SK-N-SH (cell line): ENCODE results near the gene OSCAR. TPM values are rescaled to one million over a fixed set of nuclear protein-coding genes. Genes with fewer than 3 reads are reported as not detected.

ENCODE experiments used
- CTCF ChIA-PET: fragments of 300-600, 350-600 bp; formaldehyde crosslinking; extraction: SDS; loops from one replicate; lab custom pipeline; 2021; lab: Yijun Ruan, JAX
- POLR2A ChIA-PET: fragments of 350-600 bp; sonication (Branson Sonifier 250); formaldehyde crosslinking; extraction: SDS; loops from one replicate; lab custom pipeline; 2020; ENCODE audit warnings: antibody characterized with exemption, inconsistent platforms; lab: Yijun Ruan, JAX
- DNase-seq: peaks from one replicate; pipeline ENCODE4 v3.0.0; 2012
- H2AFZ ChIP-seq: fragments of 200-600 bp; sonication (generic); 2 replicates; pipeline ENCODE4 v1.8.1; 2016; ENCODE audit warnings: antibody characterized with exemption, mild to moderate bottlenecking, low read depth
- H3F3A ChIP-seq: fragments of 200-600 bp; sonication (generic); replicated peaks from 2 replicates; pipeline ENCODE3; 2016; ENCODE audit warnings: antibody characterized with exemption, mild to moderate bottlenecking; ENCODE audit not compliant: insufficient read depth
- H3K27ac ChIP-seq, 2 experiments: fragments of 200-500 bp in 1 of 2; fragments of 200-600 bp in 1 of 2; sonication (Bioruptor generic) in 1 of 2; sonication (generic), shearing (Covaris generic) in 1 of 2; 2 replicates each; pipeline versions ENCODE4 v1.5.1 to v1.6.1; 2014 to 2016; ENCODE audit warnings: low read depth in 2 of 2, inconsistent platforms in 1 of 2, low read length in 1 of 2, mild to moderate bottlenecking in 1 of 2, mixed read lengths in 1 of 2
- H3K27me3 ChIP-seq: fragments of 200-600 bp; sonication (generic), shearing (Covaris generic); 2 replicates; pipeline ENCODE4 v1.6.1; 2016; ENCODE audit warnings: mixed run types; ENCODE audit not compliant: insufficient read depth
- H3K36me3 ChIP-seq, 2 experiments: fragments of 200-500 bp in 1 of 2; fragments of 200-600 bp in 1 of 2; sonication (Bioruptor generic) in 1 of 2; sonication (generic) in 1 of 2; replicated peaks in 1 of 2; 2 replicates each; pipeline versions ENCODE3 to v1.5.1; 2014 to 2016; ENCODE audit warnings: low read length in 1 of 2, mild to moderate bottlenecking in 1 of 2; ENCODE audit not compliant: insufficient read depth in 2 of 2, control insufficient read depth in 1 of 2
- H3K4me1 ChIP-seq, 2 experiments: fragments of 200-500 bp in 1 of 2; fragments of 200-600 bp in 1 of 2; sonication (Bioruptor generic) in 1 of 2; sonication (generic), shearing (Covaris generic) in 1 of 2; 2 replicates each; pipeline versions ENCODE4 v1.5.1 to v1.6.1; 2014 to 2016; ENCODE audit warnings: low read depth in 1 of 2, low read length in 1 of 2, mixed run types in 1 of 2; ENCODE audit not compliant: insufficient read depth in 2 of 2, control insufficient read depth in 1 of 2
- H3K4me2 ChIP-seq: fragments of 200-600 bp; sonication (generic), shearing (Covaris generic); 2 replicates; pipeline ENCODE4 v1.6.1; 2017; ENCODE audit warnings: mixed run types
- H3K4me3 ChIP-seq, 2 experiments: fragments of 200-500 bp in 1 of 2; fragments of 200-600 bp in 1 of 2; sonication (Bioruptor generic) in 1 of 2; sonication (generic), shearing (Covaris generic) in 1 of 2; 2 replicates each; pipeline versions ENCODE4 v1.5.1 to v1.8.1; 2014 to 2016; ENCODE audit warnings: low read depth in 2 of 2, inconsistent platforms in 1 of 2, low read length in 1 of 2, mild to moderate bottlenecking in 1 of 2, mixed read lengths in 1 of 2, moderate library complexity in 1 of 2
- H3K79me2 ChIP-seq: fragments of 200-600 bp; sonication (generic); 2 replicates; pipeline ENCODE4 v1.8.1; 2017; ENCODE audit warnings: mild to moderate bottlenecking; ENCODE audit not compliant: insufficient read depth
- H3K9ac ChIP-seq: fragments of 200-600 bp; sonication (generic); 2 replicates; pipeline ENCODE4 v1.6.1; 2017; ENCODE audit warnings: mixed run types
- H3K9me2 ChIP-seq: fragments of 200-600 bp; sonication (generic); 2 replicates; pipeline ENCODE4 v1.6.1; 2017; ENCODE audit warnings: mixed run types
- H3K9me3 ChIP-seq: fragments of 200-600 bp; sonication (generic); 2 replicates; pipeline ENCODE4 v1.6.1; 2017; ENCODE audit warnings: mixed run types, mild to moderate bottlenecking, moderate library complexity
- H4K20me1 ChIP-seq: fragments of 200-600 bp; sonication (generic); 2 replicates; pipeline ENCODE4 v1.6.1; 2017; ENCODE audit warnings: mild to moderate bottlenecking, mixed run types; ENCODE audit not compliant: insufficient read depth
- CHD2 ChIP-seq: fragments of 150-350 bp; IDR thresholded peaks from 2 replicates; pipeline ENCODE4 v1.6.1; 2018; ENCODE audit warnings: low read length; ENCODE audit not compliant: partially characterized antibody
- ELF1 ChIP-seq: IDR thresholded peaks from 2 replicates; pipeline ENCODE4 v1.4.0; 2012
- EZH2phosphoT487 ChIP-seq: fragments of 200-600 bp; sonication (generic); IDR thresholded peaks from 2 replicates; pipeline ENCODE4 v1.6.1; 2017; ENCODE audit warnings: low read depth, mixed run types, mild to moderate bottlenecking, antibody characterized with exemption, moderate library complexity, borderline replicate concordance
- FOXM1 ChIP-seq: IDR thresholded peaks from 2 replicates; pipeline ENCODE4 v1.4.0; 2012; ENCODE audit warnings: low read depth, mild to moderate bottlenecking
- GABPA ChIP-seq: IDR thresholded peaks from 2 replicates; pipeline ENCODE4 v1.4.0; 2012; ENCODE audit warnings: low read depth, mild to moderate bottlenecking
- RAD21 ChIP-seq: IDR thresholded peaks from 2 replicates; pipeline ENCODE4 v1.6.1; 2012; ENCODE audit warnings: mild to moderate bottlenecking, low read length
- REST ChIP-seq: IDR thresholded peaks from 2 replicates; pipeline ENCODE4 v1.6.1; 2012; ENCODE audit warnings: mild to moderate bottlenecking, low read depth, low read length, moderate library complexity
- RXRA ChIP-seq: IDR thresholded peaks from 2 replicates; pipeline ENCODE4 v1.4.0; 2012; ENCODE audit warnings: low read depth, mild to moderate bottlenecking, borderline replicate concordance
- USF2 ChIP-seq: fragments of 150-350 bp; IDR thresholded peaks from 2 replicates; pipeline ENCODE4 v1.6.1; 2017; ENCODE audit warnings: antibody characterized with exemption, low read length, low read depth, borderline replicate concordance
- WGBS: methylation state at CpG from one replicate; pipeline ENCODE4 v1.1.6; 2017; ENCODE audit warnings: low lambda C conversion rate; 5-methylcytosine and 5-hydroxymethylcytosine counted together
- polyA plus RNA-seq, 3 experiments: library from polyadenylated mRNA; depleted of rRNA; stranded (reverse); fragments of >200 nt; gene quantifications; 2 replicates each; pipeline ENCODE4 v1.2.3, GENCODE V29; 2012
- TF ChIP-seq, protein P1 (sequence below): IDR thresholded peaks from 2 replicates; pipeline ENCODE4 v1.4.0; 2012; ENCODE audit warnings: low read depth, borderline replicate concordance
- TF ChIP-seq, protein P2 (sequence below): fragments of 150-350 bp; IDR thresholded peaks from 2 replicates; pipeline ENCODE4 v1.6.1; 2016; ENCODE audit warnings: mild to moderate bottlenecking, low read depth, low read length

The OSCAR gene
- polyA plus RNA-seq, 1 of the 3 experiments (the other 2 are of a cell fraction), result 1.2 TPM

GRCh38 chr19:54045771-54046170 is 54.8 kb downstream of the OSCAR start:
- no peaks in the 10 kb centered on the region for H3K4me1 ChIP-seq
- no peaks in the 10 kb centered on the region for H3K79me2 ChIP-seq
- 6% methylated on average over 2 of the region's 2 CpGs for WGBS
- CTCF ChIA-PET, result interaction anchor here (1.4 kb wide), 1 partner anchor 22 kb away, joined by 10 read pairs; no protein-coding TSS in a partner anchor
- no peak overlapping the region for H3K9ac ChIP-seq
- POLR2A ChIA-PET, result no interaction called here
- no peak overlapping the region for H3K4me2 ChIP-seq
- no peak overlapping the region for H2AFZ ChIP-seq
- no peak for DNase-seq
- H3K4me3 ChIP-seq, result no peak overlapping the region
- H3F3A ChIP-seq, result no peaks in the 10 kb centered on the region
- H3K27me3 ChIP-seq, result peaks cover 46% of the 10 kb centered on the region; the same call in 1 of the 2 replicates
- no peaks in the 10 kb centered on the region for H3K36me3 ChIP-seq
- H4K20me1 ChIP-seq, result no peaks in the 10 kb centered on the region
- TF ChIP-seq RXRA, result no peak
- no peak for TF ChIP-seq FOXM1
- no peak for TF ChIP-seq EZH2phosphoT487
- TF ChIP-seq ELF1, result no peak
- no peak for TF ChIP-seq USF2
- TF ChIP-seq CHD2, result no peak
- TF ChIP-seq RAD21, result no peak
- no peak for TF ChIP-seq GABPA
- TF ChIP-seq, protein P1, sequence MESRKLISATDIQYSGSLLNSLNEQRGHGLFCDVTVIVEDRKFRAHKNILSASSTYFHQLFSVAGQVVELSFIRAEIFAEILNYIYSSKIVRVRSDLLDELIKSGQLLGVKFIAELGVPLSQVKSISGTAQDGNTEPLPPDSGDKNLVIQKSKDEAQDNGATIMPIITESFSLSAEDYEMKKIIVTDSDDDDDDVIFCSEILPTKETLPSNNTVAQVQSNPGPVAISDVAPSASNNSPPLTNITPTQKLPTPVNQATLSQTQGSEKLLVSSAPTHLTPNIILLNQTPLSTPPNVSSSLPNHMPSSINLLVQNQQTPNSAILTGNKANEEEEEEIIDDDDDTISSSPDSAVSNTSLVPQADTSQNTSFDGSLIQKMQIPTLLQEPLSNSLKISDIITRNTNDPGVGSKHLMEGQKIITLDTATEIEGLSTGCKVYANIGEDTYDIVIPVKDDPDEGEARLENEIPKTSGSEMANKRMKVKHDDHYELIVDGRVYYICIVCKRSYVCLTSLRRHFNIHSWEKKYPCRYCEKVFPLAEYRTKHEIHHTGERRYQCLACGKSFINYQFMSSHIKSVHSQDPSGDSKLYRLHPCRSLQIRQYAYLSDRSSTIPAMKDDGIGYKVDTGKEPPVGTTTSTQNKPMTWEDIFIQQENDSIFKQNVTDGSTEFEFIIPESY, result no peak
- TF ChIP-seq, protein P2, sequence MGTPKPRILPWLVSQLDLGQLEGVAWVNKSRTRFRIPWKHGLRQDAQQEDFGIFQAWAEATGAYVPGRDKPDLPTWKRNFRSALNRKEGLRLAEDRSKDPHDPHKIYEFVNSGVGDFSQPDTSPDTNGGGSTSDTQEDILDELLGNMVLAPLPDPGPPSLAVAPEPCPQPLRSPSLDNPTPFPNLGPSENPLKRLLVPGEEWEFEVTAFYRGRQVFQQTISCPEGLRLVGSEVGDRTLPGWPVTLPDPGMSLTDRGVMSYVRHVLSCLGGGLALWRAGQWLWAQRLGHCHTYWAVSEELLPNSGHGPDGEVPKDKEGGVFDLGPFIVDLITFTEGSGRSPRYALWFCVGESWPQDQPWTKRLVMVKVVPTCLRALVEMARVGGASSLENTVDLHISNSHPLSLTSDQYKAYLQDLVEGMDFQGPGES, result no peak
- no peak for TF ChIP-seq REST
- no peak overlapping the region for H3K27ac ChIP-seq
- no peaks in the 10 kb centered on the region for H3K9me2 ChIP-seq
- H3K9me3 ChIP-seq, result no peaks in the 10 kb centered on the region

Other genes starting within 250 kb of the OSCAR start
- 28.3 and 38.7 TPM in 2 replicates for gene MYADM, start 232.9 kb downstream of the OSCAR start, polyA plus RNA-seq (2012; rRNA removed)
- gene PRKCG, start 218.6 kb downstream of the OSCAR start, polyA plus RNA-seq (2012; rRNA removed), result 0.08 and 0.26 TPM in 2 replicates
- gene CACNG7, start 191.5 kb downstream of the OSCAR start, polyA plus RNA-seq (2012; rRNA removed), result 25.7 and 30.7 TPM in 2 replicates
- gene CACNG8, start 137.9 kb downstream of the OSCAR start, polyA plus RNA-seq (2012; rRNA removed), result 1.1 and 1.3 TPM in 2 replicates
- gene CACNG6, start 109.2 kb downstream of the OSCAR start, polyA plus RNA-seq (2012; rRNA removed), result 0.96 and 1.2 TPM in 2 replicates
- 0.10 and 0.24 TPM in 2 replicates for gene VSTM1, start 36.9 kb downstream of the OSCAR start, polyA plus RNA-seq (2012; rRNA removed)
- not detected in 2 replicates for gene TARM1, start 19.4 kb downstream of the OSCAR start, polyA plus RNA-seq (2012; rRNA removed)
- gene NDUFA3, start 2.1 kb upstream of the OSCAR start, polyA plus RNA-seq (2012; rRNA removed), result 71.5 and 87.0 TPM in 2 replicates
- 39.8 and 49.7 TPM in 2 replicates for gene TFPT, start 14.9 kb upstream of the OSCAR start, polyA plus RNA-seq (2012; rRNA removed)
- gene PRPF31, start 15.0 kb upstream of the OSCAR start, polyA plus RNA-seq (2012; rRNA removed), result 72.2 and 81.0 TPM in 2 replicates
- gene CNOT3, start 37.0 kb upstream of the OSCAR start, polyA plus RNA-seq (2012; rRNA removed), result 7.1 and 14.2 TPM in 2 replicates
- gene LENG1, start 58.9 kb upstream of the OSCAR start, polyA plus RNA-seq (2012; rRNA removed), result 7.7 and 11.4 TPM in 2 replicates
- gene TMC4, start 72.4 kb upstream of the OSCAR start, polyA plus RNA-seq (2012; rRNA removed), result 2.7 and 2.8 TPM in 2 replicates
- 65.4 and 80.8 TPM in 2 replicates for gene MBOAT7, start 88.8 kb upstream of the OSCAR start, polyA plus RNA-seq (2012; rRNA removed)
- gene TSEN34, start 90.5 kb upstream of the OSCAR start, polyA plus RNA-seq (2012; rRNA removed), result 82.1 and 84.1 TPM in 2 replicates
- gene RPS9, start 100.1 kb upstream of the OSCAR start, polyA plus RNA-seq (2012; rRNA removed), result 3,441 and 3,815 TPM in 2 replicates
- not detected in 2 replicates for gene LILRB3, start 122.2 kb upstream of the OSCAR start, polyA plus RNA-seq (2012; rRNA removed)
- gene LILRA6, start 142.0 kb upstream of the OSCAR start, polyA plus RNA-seq (2012; rRNA removed), result not detected in 2 replicates
- not detected in 2 replicates for gene LILRB5, start 156.5 kb upstream of the OSCAR start, polyA plus RNA-seq (2012; rRNA removed)
- not detected in 2 replicates for gene LILRB2, start 180.3 kb upstream of the OSCAR start, polyA plus RNA-seq (2012; rRNA removed)
- gene LILRA5, start 212.4 kb upstream of the OSCAR start, polyA plus RNA-seq (2012; rRNA removed), result not detected in 2 replicates
- not detected in 2 replicates for gene LILRA4, start 238.4 kb upstream of the OSCAR start, polyA plus RNA-seq (2012; rRNA removed)